H1 (cell line): Measurements from ENCODE around the gene BMPR1A. TPM values are rescaled to one million over a fixed set of nuclear protein-coding genes. Genes with fewer than 3 reads are reported as not detected.
A peak's percentile ranks its signal among the peaks of the same experiment; 100 is the strongest.

Source experiments
- CTCF ChIA-PET: fragments of 300-600 bp; sonication (Branson Sonifier 250); formaldehyde crosslinking; loops from one replicate; lab custom pipeline; 2021; ENCODE audit not compliant: partially characterized antibody; lab: Charles Lee
- POLR2A ChIA-PET: fragments of 300-600 bp; sonication (Branson Sonifier 250); formaldehyde crosslinking; loops from one replicate; lab custom pipeline; 2021; ENCODE audit warnings: inconsistent platforms; ENCODE audit not compliant: partially characterized antibody; lab: Charles Lee
- DNase-seq, 2 experiments: peaks; one replicate each; pipeline versions ENCODE4 v3.0.0 to v3.0.0-alpha.2; 2010 to 2022; ENCODE audit warnings: low spot score in 2 of 2, low read depth in 1 of 2, mixed read lengths in 1 of 2
- FAIRE-seq: peaks from 2 replicates; lab custom pipeline; 2011; peaks lifted over from hg19 to GRCh38; lab: Jason Lieb, UNC
- H2AFZ ChIP-seq: 2 replicates; pipeline ENCODE4 v1.8.1; 2012; ENCODE audit warnings: low read length, inconsistent platforms
- H2AK5ac ChIP-seq: 2 replicates; pipeline ENCODE4 v1.6.1; 2013; ENCODE audit warnings: low read depth, low read length
- H2BK120ac ChIP-seq: replicated peaks from 2 replicates; pipeline ENCODE3; 2013; ENCODE audit warnings: low read depth, low read length, inconsistent platforms
- H2BK12ac ChIP-seq: 2 replicates; pipeline ENCODE4 v1.6.1; 2013; ENCODE audit warnings: low read depth, low read length
- H2BK15ac ChIP-seq: 2 replicates; pipeline ENCODE4 v1.6.1; 2013; ENCODE audit warnings: low read length
- H2BK20ac ChIP-seq: 2 replicates; pipeline ENCODE4 v1.6.1; 2013; ENCODE audit warnings: low read length
- H2BK5ac ChIP-seq: 2 replicates; pipeline ENCODE4 v1.6.1; 2013; ENCODE audit warnings: low read depth, low read length
- H3K14ac ChIP-seq: 2 replicates; pipeline ENCODE4 v1.6.1; 2013; ENCODE audit warnings: inconsistent platforms; ENCODE audit not compliant: insufficient read length
- H3K18ac ChIP-seq: 2 replicates; pipeline ENCODE4 v1.6.1; 2013; ENCODE audit warnings: low read length; ENCODE audit errors: extremely low read depth
- H3K23ac ChIP-seq: 2 replicates; pipeline ENCODE4 v1.6.1; 2013; ENCODE audit warnings: inconsistent platforms; ENCODE audit not compliant: insufficient read length
- H3K23me2 ChIP-seq: 2 replicates; pipeline ENCODE4 v1.6.1; 2013; ENCODE audit warnings: low read depth, low read length
- H3K27ac ChIP-seq: 2 replicates; pipeline ENCODE4 v1.6.1; 2011; ENCODE audit warnings: low read depth, low read length, inconsistent platforms
- H3K27me3 ChIP-seq, 4 experiments: replicated peaks in 1 of 4; 1 replicate in 1 of 4; 2 replicates in 3 of 4; pipeline versions ENCODE4 v1.6.1 to v1.8.1; 2011 to 2013; ENCODE audit warnings: low read length in 3 of 4, mild to moderate bottlenecking in 3 of 4, inconsistent platforms in 2 of 4, mixed read lengths in 2 of 4, moderate library complexity in 1 of 4; ENCODE audit not compliant: control insufficient read depth in 3 of 4, insufficient read depth in 3 of 4; ENCODE audit errors: extremely low read depth in 1 of 4
- H3K36me3 ChIP-seq, 4 experiments: 2 replicates each; pipeline versions ENCODE4 v1.6.1 to v1.8.1; 2011 to 2013; ENCODE audit warnings: mild to moderate bottlenecking in 4 of 4, low read length in 3 of 4, moderate library complexity in 2 of 4, control low read depth in 1 of 4, inconsistent platforms in 1 of 4; ENCODE audit not compliant: insufficient read depth in 4 of 4, control insufficient read depth in 2 of 4
- H3K4ac ChIP-seq: replicated peaks from 2 replicates; pipeline ENCODE3; 2013; ENCODE audit warnings: low read length, low read depth, mixed read lengths, inconsistent platforms; ENCODE audit not compliant: insufficient read length
- H3K4me1 ChIP-seq, 4 experiments: replicated peaks in 1 of 4; 1 replicate in 1 of 4; 2 replicates in 3 of 4; pipeline versions ENCODE4 v1.6.1 to v1.8.1; 2011 to 2013; ENCODE audit warnings: low read length in 3 of 4, inconsistent platforms in 2 of 4, mixed read lengths in 1 of 4; ENCODE audit not compliant: insufficient read depth in 4 of 4, control insufficient read depth in 3 of 4
- H3K4me2 ChIP-seq, 2 experiments: 2 replicates each; pipeline versions ENCODE4 v1.6.1 to v1.8.1; 2011 to 2013; ENCODE audit warnings: low read depth in 2 of 2, low read length in 2 of 2, control low read depth in 1 of 2, inconsistent platforms in 1 of 2, mild to moderate bottlenecking in 1 of 2; ENCODE audit not compliant: insufficient read depth in 1 of 2
- H3K4me3 ChIP-seq, 4 experiments: fragments of 200-600, 300-600 bp in 1 of 4; sonication (generic), shearing (Covaris generic), sonication (Bioruptor Twin) in 1 of 4; 2 replicates each; pipeline versions ENCODE4 v1.5.1 to v1.8.1; 2011 to 2016; ENCODE audit warnings: low read length in 4 of 4, low read depth in 3 of 4, control low read depth in 2 of 4, inconsistent platforms in 2 of 4, mild to moderate bottlenecking in 2 of 4, mixed read lengths in 1 of 4, moderate library complexity in 1 of 4; ENCODE audit not compliant: insufficient read depth in 2 of 4; ENCODE audit errors: extremely low read depth in 1 of 4
- H3K56ac ChIP-seq: replicated peaks from 2 replicates; pipeline ENCODE3; 2013; ENCODE audit warnings: low read depth, mild to moderate bottlenecking, mixed read lengths, low read length, inconsistent platforms; ENCODE audit not compliant: insufficient read length
- H3K79me1 ChIP-seq: 2 replicates; pipeline ENCODE4 v1.6.1; 2013; ENCODE audit warnings: low read depth, low read length, control low read depth
- H3K79me2 ChIP-seq, 2 experiments: 2 replicates each; pipeline versions ENCODE4 v1.6.1 to v1.8.1; 2012 to 2013; ENCODE audit warnings: low read length in 2 of 2, mild to moderate bottlenecking in 2 of 2, inconsistent platforms in 1 of 2; ENCODE audit not compliant: insufficient read depth in 2 of 2, control insufficient read depth in 1 of 2
- H3K9ac ChIP-seq, 4 experiments: replicated peaks in 1 of 4; 1 replicate in 1 of 4; 2 replicates in 3 of 4; pipeline versions ENCODE4 v1.6.1 to v1.8.1; 2011 to 2013; ENCODE audit warnings: low read depth in 3 of 4, low read length in 3 of 4, control low read depth in 2 of 4, mild to moderate bottlenecking in 2 of 4, moderate library complexity in 2 of 4, inconsistent platforms in 1 of 4; ENCODE audit errors: extremely low read depth in 1 of 4
- H3K9me3 ChIP-seq, 2 experiments: 2 replicates each; pipeline versions ENCODE4 v1.6.1 to v1.8.1; 2012 to 2013; ENCODE audit warnings: mild to moderate bottlenecking in 2 of 2, moderate library complexity in 2 of 2, control low read depth in 1 of 2, inconsistent platforms in 1 of 2, low read depth in 1 of 2, low read length in 1 of 2, mixed read lengths in 1 of 2; ENCODE audit not compliant: insufficient read depth in 2 of 2
- H4K20me1 ChIP-seq, 2 experiments: replicated peaks in 1 of 2; 2 replicates each; pipeline versions ENCODE3 to v1.8.1; 2011 to 2013; ENCODE audit warnings: inconsistent platforms in 2 of 2, low read length in 2 of 2, mild to moderate bottlenecking in 1 of 2; ENCODE audit not compliant: insufficient read depth in 2 of 2, control insufficient read depth in 1 of 2
- H4K5ac ChIP-seq: 2 replicates; pipeline ENCODE4 v1.6.1; 2013; ENCODE audit warnings: low read length, low read depth, mixed read lengths, inconsistent platforms; ENCODE audit not compliant: insufficient read length
- H4K8ac ChIP-seq: 2 replicates; pipeline ENCODE4 v1.8.0; 2013; ENCODE audit warnings: mild to moderate bottlenecking, moderate library complexity, low read length, inconsistent platforms; ENCODE audit not compliant: insufficient read depth; ENCODE audit errors: extremely low read depth
- H4K91ac ChIP-seq: replicated peaks from 2 replicates; pipeline ENCODE3; 2013; ENCODE audit warnings: low read length, mixed read lengths, inconsistent platforms; ENCODE audit not compliant: insufficient read length
- CTCF ChIP-seq, 3 experiments: IDR thresholded peaks; 1 replicate in 2 of 3; 2 replicates in 1 of 3; pipeline versions ENCODE4 v1.5.1 to v1.6.1; 2011; ENCODE audit warnings: low read length in 3 of 3, mild to moderate bottlenecking in 3 of 3, inconsistent platforms in 2 of 3, low read depth in 1 of 3, moderate library complexity in 1 of 3; ENCODE audit not compliant: insufficient read depth in 1 of 3; ENCODE audit errors: control extremely low read depth in 1 of 3
- EGR1 ChIP-seq: IDR thresholded peaks from 2 replicates; pipeline ENCODE4 v1.6.1; 2011; ENCODE audit warnings: low read depth, low read length, borderline replicate concordance
- POLR2AphosphoS5 ChIP-seq: IDR thresholded peaks from 2 replicates; pipeline ENCODE4 v1.6.1; 2011; ENCODE audit warnings: low read depth, low read length
- WGBS, 2 experiments: shearing (Covaris generic) in 1 of 2; methylation state at CpG; one replicate each; pipeline versions ENCODE4 v1.1.6 to v1.1.7; 2013 to 2015; ENCODE audit warnings: low lambda C conversion rate in 2 of 2, mixed read lengths in 2 of 2, inconsistent platforms in 1 of 2, low coverage in 1 of 2, missing lambda C conversion rate in 1 of 2; ENCODE audit not compliant: insufficient replicate concordance in 2 of 2, insufficient coverage in 1 of 2, insufficient read length in 1 of 2; ENCODE audit errors: extremely low coverage in 1 of 2, missing lambda C conversion rate in 1 of 2; 5-methylcytosine and 5-hydroxymethylcytosine counted together
- polyA plus RNA-seq, 7 experiments: library from polyadenylated mRNA; depleted of rRNA in 3 of 7; stranded (reverse) in 5 of 7; unstranded in 2 of 7; fragments of >200 nt in 5 of 7; fragments of 200-250 nt in 2 of 7; gene quantifications; 1 replicate in 5 of 7; 2 replicates in 1 of 7; 4 replicates in 1 of 7; pipeline versions ENCODE4 v1.2.1 to v1.2.3, GENCODE V29; 2011 to 2013; ENCODE audit warnings: missing spikeins in 2 of 7, mixed read lengths in 2 of 7
- total RNA-seq: library from RNA; stranded (reverse); fragmentation: NEBNext Ultra II Directional; extraction: Animal tissue kit (Norgen Biotek cat#: 25700); gene quantifications from 2 replicates; pipeline ENCODE4 v1.2.1, GENCODE V29; 2021

BMPR1A gene
- total and polyA plus RNA-seq, 2 of the 8 experiments (the other 6 are each of a cell fraction or from before 2014, with no cell fraction given), result 34.4 to 129 TPM

- Histone ChIP-seq H4K91ac (no peak overlapping the region), H2BK12ac (no peak overlapping the region), H3K4ac (no peak overlapping the region), H2AFZ (no peak overlapping the region), H3K27ac (no peak overlapping the region), H4K20me1 (peaks cover 0 to 4% of the 10 kb centered on the region in 2 experiments), H3K27me3 (no peaks in the 10 kb centered on the region), H3K79me1 (peaks cover 10% of the 10 kb centered on the region; the same call in 1 of the 2 replicates), H2BK20ac (no peak overlapping the region), H2AK5ac (peak overlapping the region; percentile 71; the same call in 1 of the 2 replicates), H3K18ac (no peak overlapping the region), H2BK15ac (peak overlapping the region; percentile 83; the same call in 1 of the 2 replicates), H3K4me2 (no peak overlapping the region), H3K14ac (no peak overlapping the region), H3K23ac (no peak overlapping the region), H3K79me2 (peaks cover 4 to 69% of the 10 kb centered on the region in 2 experiments), H3K4me3 (no peak overlapping the region), H3K23me2 (no peaks in the 10 kb centered on the region; the same call in 1 of the 2 replicates), H2BK5ac (no peak overlapping the region), H3K4me1 (peaks cover 4 to 9% (median 8%) of the 10 kb centered on the region in 4 experiments; a peak in 6 of 7 replicates), H4K8ac (no peak overlapping the region), H3K56ac (no peak overlapping the region), H4K5ac (no peak overlapping the region), H3K9me3 (no peaks in the 10 kb centered on the region), H3K36me3 (peaks cover 0 to 25% (median 5%) of the 10 kb centered on the region in 4 experiments; a peak in 5 of 8 replicates), H2BK120ac (no peak overlapping the region), H3K9ac (no peak overlapping the region)
- CTCF ChIA-PET, result interaction anchor here (0.6 to 1.4 kb wide), 4 partner anchors 24 to 157 kb away, joined by 3 to 4 read pairs (median 3); no protein-coding TSS in a partner anchor
- WGBS, 2 experiments, result 96% methylated on average over 3 of the region's 3 CpGs; no CpG with 5 or more reads in 1 of the 2 experiments
- TF ChIP-seq CTCF (IDR thresholded peaks at IDR 0.05; ENCODE audit: control extremely low read depth in 1 of 3, insufficient read depth in 1 of 3, low read depth in 1 of 3, low read length in 3 of 3), result no peak
- TF ChIP-seq EGR1, result no peak
- TF ChIP-seq POLR2AphosphoS5, result 0 out of 2 replicates have a peak, but pooled peaks have one; percentile 32
- DNase-seq (no peak), FAIRE-seq (no peak)
- POLR2A ChIA-PET, result interaction anchor here (0.7 to 1.6 kb wide), 3 partner anchors 10 to 338 kb away, joined by 3 to 11 read pairs (median 5); partner anchors contain the start of gene BMPR1A
Observed at GRCh38 chr10:86846088-86846487, 89.7 kb downstream of the BMPR1A start.
